H1 (cell line): ENCODE data around the gene SLC35F3. TPM values are rescaled to one million over a fixed set of nuclear protein-coding genes. Genes with fewer than 3 reads are reported as not detected.

Experiments
- CTCF ChIA-PET: fragments of 300-600 bp; sonication (Branson Sonifier 250); formaldehyde crosslinking; loops from one replicate; lab custom pipeline; 2021; ENCODE audit not compliant: partially characterized antibody; lab: Charles Lee
- POLR2A ChIA-PET: fragments of 300-600 bp; sonication (Branson Sonifier 250); formaldehyde crosslinking; loops from one replicate; lab custom pipeline; 2021; ENCODE audit warnings: inconsistent platforms; ENCODE audit not compliant: partially characterized antibody; lab: Charles Lee
- DNase-seq, 2 experiments: peaks; one replicate each; pipeline versions ENCODE4 v3.0.0 to v3.0.0-alpha.2; 2010 to 2022; ENCODE audit warnings: low spot score in 2 of 2, low read depth in 1 of 2, mixed read lengths in 1 of 2
- FAIRE-seq: peaks from 2 replicates; lab custom pipeline; 2011; peaks lifted over from hg19 to GRCh38; lab: Jason Lieb, UNC
- H2AFZ ChIP-seq: 2 replicates; pipeline ENCODE4 v1.8.1; 2012; ENCODE audit warnings: low read length, inconsistent platforms
- H2AK5ac ChIP-seq: 2 replicates; pipeline ENCODE4 v1.6.1; 2013; ENCODE audit warnings: low read depth, low read length
- H2BK120ac ChIP-seq: replicated peaks from 2 replicates; pipeline ENCODE3; 2013; ENCODE audit warnings: low read depth, low read length, inconsistent platforms
- H2BK12ac ChIP-seq: 2 replicates; pipeline ENCODE4 v1.6.1; 2013; ENCODE audit warnings: low read depth, low read length
- H2BK15ac ChIP-seq: 2 replicates; pipeline ENCODE4 v1.6.1; 2013; ENCODE audit warnings: low read length
- H2BK20ac ChIP-seq: 2 replicates; pipeline ENCODE4 v1.6.1; 2013; ENCODE audit warnings: low read length
- H2BK5ac ChIP-seq: 2 replicates; pipeline ENCODE4 v1.6.1; 2013; ENCODE audit warnings: low read depth, low read length
- H3K14ac ChIP-seq: 2 replicates; pipeline ENCODE4 v1.6.1; 2013; ENCODE audit warnings: inconsistent platforms; ENCODE audit not compliant: insufficient read length
- H3K18ac ChIP-seq: 2 replicates; pipeline ENCODE4 v1.6.1; 2013; ENCODE audit warnings: low read length; ENCODE audit errors: extremely low read depth
- H3K23ac ChIP-seq: 2 replicates; pipeline ENCODE4 v1.6.1; 2013; ENCODE audit warnings: inconsistent platforms; ENCODE audit not compliant: insufficient read length
- H3K23me2 ChIP-seq: 2 replicates; pipeline ENCODE4 v1.6.1; 2013; ENCODE audit warnings: low read depth, low read length
- H3K27ac ChIP-seq: 2 replicates; pipeline ENCODE4 v1.6.1; 2011; ENCODE audit warnings: low read depth, low read length, inconsistent platforms
- H3K27me3 ChIP-seq, 4 experiments: replicated peaks in 1 of 4; 1 replicate in 1 of 4; 2 replicates in 3 of 4; pipeline versions ENCODE4 v1.6.1 to v1.8.1; 2011 to 2013; ENCODE audit warnings: low read length in 3 of 4, mild to moderate bottlenecking in 3 of 4, inconsistent platforms in 2 of 4, mixed read lengths in 2 of 4, moderate library complexity in 1 of 4; ENCODE audit not compliant: control insufficient read depth in 3 of 4, insufficient read depth in 3 of 4; ENCODE audit errors: extremely low read depth in 1 of 4
- H3K36me3 ChIP-seq, 4 experiments: 2 replicates each; pipeline versions ENCODE4 v1.6.1 to v1.8.1; 2011 to 2013; ENCODE audit warnings: mild to moderate bottlenecking in 4 of 4, low read length in 3 of 4, moderate library complexity in 2 of 4, control low read depth in 1 of 4, inconsistent platforms in 1 of 4; ENCODE audit not compliant: insufficient read depth in 4 of 4, control insufficient read depth in 2 of 4
- H3K4ac ChIP-seq: replicated peaks from 2 replicates; pipeline ENCODE3; 2013; ENCODE audit warnings: low read length, low read depth, mixed read lengths, inconsistent platforms; ENCODE audit not compliant: insufficient read length
- H3K4me1 ChIP-seq, 4 experiments: replicated peaks in 1 of 4; 1 replicate in 1 of 4; 2 replicates in 3 of 4; pipeline versions ENCODE4 v1.6.1 to v1.8.1; 2011 to 2013; ENCODE audit warnings: low read length in 3 of 4, inconsistent platforms in 2 of 4, mixed read lengths in 1 of 4; ENCODE audit not compliant: insufficient read depth in 4 of 4, control insufficient read depth in 3 of 4
- H3K4me2 ChIP-seq, 2 experiments: 2 replicates each; pipeline versions ENCODE4 v1.6.1 to v1.8.1; 2011 to 2013; ENCODE audit warnings: low read depth in 2 of 2, low read length in 2 of 2, control low read depth in 1 of 2, inconsistent platforms in 1 of 2, mild to moderate bottlenecking in 1 of 2; ENCODE audit not compliant: insufficient read depth in 1 of 2
- H3K4me3 ChIP-seq, 4 experiments: fragments of 200-600, 300-600 bp in 1 of 4; sonication (generic), shearing (Covaris generic), sonication (Bioruptor Twin) in 1 of 4; 2 replicates each; pipeline versions ENCODE4 v1.5.1 to v1.8.1; 2011 to 2016; ENCODE audit warnings: low read length in 4 of 4, low read depth in 3 of 4, control low read depth in 2 of 4, inconsistent platforms in 2 of 4, mild to moderate bottlenecking in 2 of 4, mixed read lengths in 1 of 4, moderate library complexity in 1 of 4; ENCODE audit not compliant: insufficient read depth in 2 of 4; ENCODE audit errors: extremely low read depth in 1 of 4
- H3K56ac ChIP-seq: replicated peaks from 2 replicates; pipeline ENCODE3; 2013; ENCODE audit warnings: low read depth, mild to moderate bottlenecking, mixed read lengths, low read length, inconsistent platforms; ENCODE audit not compliant: insufficient read length
- H3K79me1 ChIP-seq: 2 replicates; pipeline ENCODE4 v1.6.1; 2013; ENCODE audit warnings: low read depth, low read length, control low read depth
- H3K79me2 ChIP-seq, 2 experiments: 2 replicates each; pipeline versions ENCODE4 v1.6.1 to v1.8.1; 2012 to 2013; ENCODE audit warnings: low read length in 2 of 2, mild to moderate bottlenecking in 2 of 2, inconsistent platforms in 1 of 2; ENCODE audit not compliant: insufficient read depth in 2 of 2, control insufficient read depth in 1 of 2
- H3K9ac ChIP-seq, 4 experiments: replicated peaks in 1 of 4; 1 replicate in 1 of 4; 2 replicates in 3 of 4; pipeline versions ENCODE4 v1.6.1 to v1.8.1; 2011 to 2013; ENCODE audit warnings: low read depth in 3 of 4, low read length in 3 of 4, control low read depth in 2 of 4, mild to moderate bottlenecking in 2 of 4, moderate library complexity in 2 of 4, inconsistent platforms in 1 of 4; ENCODE audit errors: extremely low read depth in 1 of 4
- H3K9me3 ChIP-seq, 2 experiments: 2 replicates each; pipeline versions ENCODE4 v1.6.1 to v1.8.1; 2012 to 2013; ENCODE audit warnings: mild to moderate bottlenecking in 2 of 2, moderate library complexity in 2 of 2, control low read depth in 1 of 2, inconsistent platforms in 1 of 2, low read depth in 1 of 2, low read length in 1 of 2, mixed read lengths in 1 of 2; ENCODE audit not compliant: insufficient read depth in 2 of 2
- H4K20me1 ChIP-seq, 2 experiments: replicated peaks in 1 of 2; 2 replicates each; pipeline versions ENCODE3 to v1.8.1; 2011 to 2013; ENCODE audit warnings: inconsistent platforms in 2 of 2, low read length in 2 of 2, mild to moderate bottlenecking in 1 of 2; ENCODE audit not compliant: insufficient read depth in 2 of 2, control insufficient read depth in 1 of 2
- H4K5ac ChIP-seq: 2 replicates; pipeline ENCODE4 v1.6.1; 2013; ENCODE audit warnings: low read length, low read depth, mixed read lengths, inconsistent platforms; ENCODE audit not compliant: insufficient read length
- H4K8ac ChIP-seq: 2 replicates; pipeline ENCODE4 v1.8.0; 2013; ENCODE audit warnings: mild to moderate bottlenecking, moderate library complexity, low read length, inconsistent platforms; ENCODE audit not compliant: insufficient read depth; ENCODE audit errors: extremely low read depth
- H4K91ac ChIP-seq: replicated peaks from 2 replicates; pipeline ENCODE3; 2013; ENCODE audit warnings: low read length, mixed read lengths, inconsistent platforms; ENCODE audit not compliant: insufficient read length
- CHD2 ChIP-seq: IDR thresholded peaks from 2 replicates; pipeline ENCODE4 v1.6.1; 2012; ENCODE audit warnings: low read length, improper control_type of control experiment
- FOSL1 ChIP-seq: IDR thresholded peaks from 2 replicates; pipeline ENCODE4 v1.6.1; 2011; ENCODE audit warnings: mild to moderate bottlenecking, low read depth, low read length, moderate library complexity; ENCODE audit not compliant: insufficient read depth
- NANOG ChIP-seq: IDR thresholded peaks from 2 replicates; pipeline ENCODE4 v1.6.1; 2011; ENCODE audit warnings: low read length, low read depth, mild to moderate bottlenecking, inconsistent platforms; ENCODE audit not compliant: insufficient read depth, poor library complexity, severe bottlenecking
- RXRA ChIP-seq: IDR thresholded peaks from 2 replicates; pipeline ENCODE4 v1.6.1; 2011; ENCODE audit warnings: low read depth, mild to moderate bottlenecking, low read length, moderate library complexity; ENCODE audit not compliant: insufficient read depth
- SIN3A ChIP-seq, 2 experiments: IDR thresholded peaks in 1 of 2; conservative IDR thresholded peaks in 1 of 2; 2 replicates each; pipeline ENCODE4 v1.6.1; 2011 to 2012; ENCODE audit warnings: low read length in 2 of 2, improper control_type of control experiment in 1 of 2, low read depth in 1 of 2, mild to moderate bottlenecking in 1 of 2
- USF2 ChIP-seq: IDR thresholded peaks from 2 replicates; pipeline ENCODE4 v1.6.1; 2011; ENCODE audit warnings: low read length, improper control_type of control experiment
- WGBS, 2 experiments: shearing (Covaris generic) in 1 of 2; methylation state at CpG; one replicate each; pipeline versions ENCODE4 v1.1.6 to v1.1.7; 2013 to 2015; ENCODE audit warnings: low lambda C conversion rate in 2 of 2, mixed read lengths in 2 of 2, inconsistent platforms in 1 of 2, low coverage in 1 of 2, missing lambda C conversion rate in 1 of 2; ENCODE audit not compliant: insufficient replicate concordance in 2 of 2, insufficient coverage in 1 of 2, insufficient read length in 1 of 2; ENCODE audit errors: extremely low coverage in 1 of 2, missing lambda C conversion rate in 1 of 2; 5-methylcytosine and 5-hydroxymethylcytosine counted together
- polyA plus RNA-seq, 7 experiments: library from polyadenylated mRNA; depleted of rRNA in 3 of 7; stranded (reverse) in 5 of 7; unstranded in 2 of 7; fragments of >200 nt in 5 of 7; fragments of 200-250 nt in 2 of 7; gene quantifications; 1 replicate in 5 of 7; 2 replicates in 1 of 7; 4 replicates in 1 of 7; pipeline versions ENCODE4 v1.2.1 to v1.2.3, GENCODE V29; 2011 to 2013; ENCODE audit warnings: missing spikeins in 2 of 7, mixed read lengths in 2 of 7
- total RNA-seq: library from RNA; stranded (reverse); fragmentation: NEBNext Ultra II Directional; extraction: Animal tissue kit (Norgen Biotek cat#: 25700); gene quantifications from 2 replicates; pipeline ENCODE4 v1.2.1, GENCODE V29; 2021

Gene SLC35F3
- total and polyA plus RNA-seq, 2 of the 8 experiments (the other 6 are each of a cell fraction or from before 2014, with no cell fraction given): 0.78 to 1.2 TPM

GRCh38 chr1:234234199-234234598 is 329.7 kb downstream of the SLC35F3 start:
- Histone ChIP-seq H3K4me1 (peaks cover 0 to 3% (median 1%) of the 10 kb centered on the region in 4 experiments; a peak in 2 of 7 replicates), H4K91ac (no peak overlapping the region), H3K23me2 (no peaks in the 10 kb centered on the region; the same call in 1 of the 2 replicates), H3K4me2 (no peak overlapping the region), H2BK15ac (no peak overlapping the region), H3K56ac (no peak overlapping the region), H3K79me2 (no peaks in the 10 kb centered on the region), H3K9me3 (no peaks in the 10 kb centered on the region), H4K5ac (no peak overlapping the region), H3K79me1 (no peaks in the 10 kb centered on the region), H2BK12ac (no peak overlapping the region), H2BK5ac (no peak overlapping the region), H2BK120ac (no peak overlapping the region), H3K36me3 (no peaks in the 10 kb centered on the region), H3K27ac (no peak overlapping the region), H4K20me1 (no peaks in the 10 kb centered on the region), H3K23ac (no peak overlapping the region), H3K14ac (no peak overlapping the region), H2AFZ (no peak overlapping the region), H3K4me3 (no peak overlapping the region), H4K8ac (no peak overlapping the region), H3K4ac (no peak overlapping the region), H3K18ac (no peak overlapping the region), H3K9ac (no peak overlapping the region), H2BK20ac (no peak overlapping the region), H3K27me3 (no peaks in the 10 kb centered on the region; a peak in 1 of 7 replicates), H2AK5ac (no peak overlapping the region)
- TF ChIP-seq SIN3A (conservative IDR thresholded peaks at IDR 0.05 in 1 of 2, IDR thresholded peaks at IDR 0.05 in 1 of 2; ENCODE audit: low read depth in 1 of 2, low read length in 2 of 2): no peak
- no peak for TF ChIP-seq CHD2
- no peak for TF ChIP-seq RXRA
- TF ChIP-seq USF2: no peak
- no peak for TF ChIP-seq FOSL1
- TF ChIP-seq NANOG: no peak
- CTCF ChIA-PET: interaction anchor here (0.6 to 8.0 kb wide), 8 partner anchors 8 to 93 kb away, joined by 3 to 62 read pairs (median 6); no protein-coding TSS in a partner anchor
- WGBS, 2 experiments: 75% methylated on average over 6 of the region's 6 CpGs; no CpG with 5 or more reads in 1 of the 2 experiments
- POLR2A ChIA-PET: no interaction called here
- FAIRE-seq: no peak
- DNase-seq: no peak
